Measurements from ENCODE around the gene TATDN2. TPM values are rescaled to one million over a fixed set of nuclear protein-coding genes. Genes with fewer than 3 reads are reported as not detected.
"Not testable (repeated sequence)": the region's sequence is repeated elsewhere in the genome, so short reads cannot be mapped to it uniquely, and the experiment has no call there.

Gene TATDN2
- total and polyA plus RNA-seq, 4 donors: 16.6 to 55.4 (median 37.7) TPM

DNA sequence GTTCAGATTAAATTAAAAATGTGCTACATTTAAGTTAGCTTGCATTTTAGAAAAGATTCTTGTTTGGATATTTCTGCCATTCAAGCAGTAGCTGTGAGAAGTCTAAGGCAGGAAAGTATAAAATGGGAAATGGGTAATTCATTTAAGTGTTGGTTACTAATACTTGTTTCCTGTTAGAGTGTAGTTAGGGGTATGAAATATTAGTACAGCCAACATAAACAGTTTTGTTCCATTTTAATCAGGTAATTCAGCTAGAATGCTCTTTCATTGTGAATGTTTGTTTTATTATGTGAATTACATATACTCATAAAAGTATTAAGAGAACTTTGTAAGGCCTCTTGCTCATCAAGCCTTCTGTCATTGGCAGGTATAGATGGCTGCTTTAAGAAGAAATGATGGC is 19.9 kb downstream of the TATDN2 start:
- peaks cover 41% of the 10 kb centered on the region for H3K36me3 ChIP-seq (ENCODE audit: control insufficient read depth, insufficient read depth, low read length)
- H3K27ac ChIP-seq (ENCODE audit: low read depth, low read length): no peak overlapping the region
- H3K4me3 ChIP-seq (ENCODE audit: low read depth, low read length): no peak overlapping the region
- no peaks in the 10 kb centered on the region for H3K9me3 ChIP-seq (ENCODE audit: control insufficient read depth, insufficient read depth, low read length)
- no peaks in the 10 kb centered on the region for H3K27me3 ChIP-seq (ENCODE audit: control insufficient read depth, insufficient read depth, low read length)
- no peak for DNase-seq (ENCODE audit: low read depth in 4 of 6, low spot score in 6 of 6)
- peaks cover 5% of the 10 kb centered on the region for H3K4me1 ChIP-seq (ENCODE audit: control insufficient read depth, insufficient read depth, low read length)

DNA sequence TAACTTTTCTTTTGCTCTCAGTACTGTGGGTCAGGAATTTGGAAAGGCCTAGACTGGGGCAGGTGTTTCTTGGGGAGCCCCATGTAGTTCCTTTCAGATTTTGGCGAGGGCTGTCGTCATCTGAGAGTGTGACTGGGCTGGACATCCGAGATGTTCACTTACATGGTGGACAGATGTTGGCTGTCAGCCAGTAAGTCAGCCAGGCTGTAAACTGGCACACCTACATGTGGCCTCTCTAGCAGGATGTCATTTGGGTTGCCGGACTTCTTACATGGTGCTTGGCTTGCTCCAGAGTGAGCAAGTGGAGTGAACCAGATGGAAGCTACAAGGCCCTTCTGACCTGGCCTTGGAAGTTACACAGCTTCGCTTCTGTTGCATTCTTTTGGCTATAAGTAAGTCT is 20.7 kb downstream of the TATDN2 start:
- Histone ChIP-seq H3K27me3 (ENCODE audit: control insufficient read depth, insufficient read depth, low read length) (no peaks in the 10 kb centered on the region), H3K9me3 (ENCODE audit: control insufficient read depth, insufficient read depth, low read length) (no peaks in the 10 kb centered on the region), H3K4me1 (ENCODE audit: control insufficient read depth, insufficient read depth, low read length) (peaks cover 2% of the 10 kb centered on the region), H3K36me3 (ENCODE audit: control insufficient read depth, insufficient read depth, low read length) (peaks cover 37% of the 10 kb centered on the region), H3K4me3 (ENCODE audit: low read depth, low read length) (no peak overlapping the region), H3K27ac (ENCODE audit: low read depth, low read length) (no peak overlapping the region)
- WGBS (ENCODE audit: insufficient coverage): 88% methylated on average over 5 of the region's 5 CpGs
- no peak for DNase-seq (ENCODE audit: low read depth in 4 of 6, low spot score in 6 of 6)

DNA sequence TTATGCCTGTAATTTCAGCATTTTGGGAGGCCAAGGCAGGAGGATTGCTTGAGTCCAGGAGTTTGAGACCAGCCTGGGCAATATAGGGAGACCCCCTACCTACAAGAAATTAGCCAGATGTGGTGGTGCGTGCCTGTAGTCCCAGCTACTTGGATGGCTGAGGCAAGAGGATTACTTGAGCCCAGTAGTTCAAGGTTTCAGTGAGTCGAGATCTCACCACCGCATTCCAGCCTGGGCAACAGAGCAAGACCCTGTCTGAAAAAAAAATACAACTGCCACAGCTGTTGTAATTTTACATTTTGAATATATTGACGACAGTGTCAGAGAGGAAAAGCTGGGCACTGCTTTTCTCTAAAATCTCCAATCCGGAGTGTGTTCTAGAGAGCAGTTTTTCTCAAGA is 21.2 kb downstream of the TATDN2 start:
- H3K27ac ChIP-seq (ENCODE audit: low read depth, low read length): no peak overlapping the region
- no peaks in the 10 kb centered on the region for H3K27me3 ChIP-seq (ENCODE audit: control insufficient read depth, insufficient read depth, low read length)
- WGBS (ENCODE audit: insufficient coverage): 96% methylated on average over 4 of the region's 5 CpGs
- H3K9me3 ChIP-seq (ENCODE audit: control insufficient read depth, insufficient read depth, low read length): no peaks in the 10 kb centered on the region
- peaks cover 35% of the 10 kb centered on the region for H3K36me3 ChIP-seq (ENCODE audit: control insufficient read depth, insufficient read depth, low read length)
- no peak for DNase-seq (ENCODE audit: low read depth in 4 of 6, low spot score in 6 of 6)
- no peak overlapping the region for H3K4me3 ChIP-seq (ENCODE audit: low read depth, low read length)
- H3K4me1 ChIP-seq (ENCODE audit: control insufficient read depth, insufficient read depth, low read length): no peaks in the 10 kb centered on the region

DNA sequence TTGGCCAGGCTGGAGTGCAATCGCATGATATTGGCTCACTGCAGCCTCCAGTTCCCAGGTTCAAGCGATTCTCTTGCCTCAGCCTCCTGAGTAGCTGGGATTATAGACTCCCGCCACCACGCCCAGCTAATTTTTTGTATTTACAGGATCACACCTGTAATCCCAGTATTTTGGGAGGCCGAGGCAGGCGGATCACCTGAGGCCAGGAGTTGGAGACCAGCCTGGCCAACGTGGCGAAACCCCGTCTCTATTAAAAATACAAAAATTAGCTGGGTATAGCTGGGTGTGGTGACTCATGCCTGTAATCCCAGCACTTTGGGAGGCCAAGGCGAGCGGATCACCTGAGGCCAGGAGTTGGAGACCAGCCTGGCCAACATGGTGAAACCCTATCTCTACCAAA is 24.2 kb downstream of the TATDN2 start:
- not testable (repeated sequence) for H3K4me3 ChIP-seq (ENCODE audit: low read depth, low read length); H3K4me1 ChIP-seq (ENCODE audit: control insufficient read depth, insufficient read depth, low read length); H3K9me3 ChIP-seq (ENCODE audit: control insufficient read depth, insufficient read depth, low read length); H3K27ac ChIP-seq (ENCODE audit: low read depth, low read length); H3K27me3 ChIP-seq (ENCODE audit: control insufficient read depth, insufficient read depth, low read length); DNase-seq (ENCODE audit: low read depth in 4 of 6, low spot score in 6 of 6)
- WGBS (ENCODE audit: insufficient coverage): 100% methylated on average over 9 of the region's 11 CpGs
- peaks cover 44% of the 10 kb centered on the region for H3K36me3 ChIP-seq (ENCODE audit: control insufficient read depth, insufficient read depth, low read length)

DNA sequence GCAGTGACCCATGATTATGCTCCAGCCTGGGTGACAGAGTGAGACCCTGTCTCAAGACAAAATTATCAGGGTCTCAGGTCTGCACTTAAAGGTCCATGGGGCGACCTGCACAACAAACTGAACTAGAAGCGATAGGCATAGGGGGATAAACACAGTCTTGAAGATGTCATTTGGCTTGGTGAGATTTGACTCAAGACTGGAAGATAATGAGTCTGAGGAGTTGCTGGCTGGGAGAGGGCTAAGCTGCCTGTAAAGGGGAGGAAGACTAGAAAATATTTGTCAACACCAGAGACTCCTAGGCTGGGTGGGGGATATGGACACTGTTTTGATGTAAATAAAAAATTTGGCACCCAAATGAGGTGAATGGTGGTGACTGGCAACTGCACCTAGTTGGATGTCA is 24.7 kb downstream of the TATDN2 start:
- H3K36me3 ChIP-seq (ENCODE audit: control insufficient read depth, insufficient read depth, low read length): peaks cover 44% of the 10 kb centered on the region
- H3K27me3 ChIP-seq (ENCODE audit: control insufficient read depth, insufficient read depth, low read length): no peaks in the 10 kb centered on the region
- no peak overlapping the region for H3K4me3 ChIP-seq (ENCODE audit: low read depth, low read length)
- 92% methylated on average over 2 of the region's 2 CpGs for WGBS (ENCODE audit: insufficient coverage)
- DNase-seq (ENCODE audit: low read depth in 4 of 6, low spot score in 6 of 6): no peak
- H3K27ac ChIP-seq (ENCODE audit: low read depth, low read length): no peak overlapping the region
- H3K4me1 ChIP-seq (ENCODE audit: control insufficient read depth, insufficient read depth, low read length): no peaks in the 10 kb centered on the region
- H3K9me3 ChIP-seq (ENCODE audit: control insufficient read depth, insufficient read depth, low read length): no peaks in the 10 kb centered on the region

DNA sequence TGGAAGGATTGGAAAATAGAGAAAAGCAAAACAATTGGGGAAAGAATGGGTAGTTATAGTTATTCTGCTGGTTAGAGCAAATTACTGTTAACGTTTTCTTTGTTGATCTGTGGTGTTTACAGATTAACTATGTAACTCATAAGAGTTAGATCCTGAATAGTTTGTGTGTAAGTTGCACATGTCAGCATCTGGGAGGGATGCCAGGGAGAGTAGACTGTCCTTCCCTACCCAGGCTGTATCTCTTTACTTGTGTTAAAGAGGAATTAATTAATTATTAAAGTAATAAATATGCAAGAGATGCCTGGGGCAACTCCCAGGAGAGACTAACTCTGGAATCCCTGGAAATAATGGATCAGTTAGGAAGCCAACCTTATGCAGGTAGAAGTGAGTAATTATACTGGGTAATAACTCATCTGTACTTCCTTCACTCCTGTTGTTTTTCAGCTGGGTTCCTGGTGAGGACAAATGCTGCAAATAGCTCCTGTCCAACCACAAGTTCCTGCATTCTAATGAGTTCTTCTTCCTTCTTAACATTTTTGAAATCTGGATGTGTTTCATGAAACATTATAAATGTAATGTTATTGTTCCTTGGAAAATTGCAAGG is 25.5 kb downstream of the TATDN2 start:
- no peak for DNase-seq (ENCODE audit: low read depth in 4 of 6, low spot score in 6 of 6)
- Histone ChIP-seq H3K9me3 (ENCODE audit: control insufficient read depth, insufficient read depth, low read length) (no peaks in the 10 kb centered on the region), H3K36me3 (ENCODE audit: control insufficient read depth, insufficient read depth, low read length) (peaks cover 53% of the 10 kb centered on the region), H3K4me1 (ENCODE audit: control insufficient read depth, insufficient read depth, low read length) (no peaks in the 10 kb centered on the region), H3K4me3 (ENCODE audit: low read depth, low read length) (no peak overlapping the region), H3K27ac (ENCODE audit: low read depth, low read length) (no peak overlapping the region), H3K27me3 (ENCODE audit: control insufficient read depth, insufficient read depth, low read length) (no peaks in the 10 kb centered on the region)
- WGBS (ENCODE audit: insufficient coverage): 63% methylated on average over 1 of the region's 1 CpG

DNA sequence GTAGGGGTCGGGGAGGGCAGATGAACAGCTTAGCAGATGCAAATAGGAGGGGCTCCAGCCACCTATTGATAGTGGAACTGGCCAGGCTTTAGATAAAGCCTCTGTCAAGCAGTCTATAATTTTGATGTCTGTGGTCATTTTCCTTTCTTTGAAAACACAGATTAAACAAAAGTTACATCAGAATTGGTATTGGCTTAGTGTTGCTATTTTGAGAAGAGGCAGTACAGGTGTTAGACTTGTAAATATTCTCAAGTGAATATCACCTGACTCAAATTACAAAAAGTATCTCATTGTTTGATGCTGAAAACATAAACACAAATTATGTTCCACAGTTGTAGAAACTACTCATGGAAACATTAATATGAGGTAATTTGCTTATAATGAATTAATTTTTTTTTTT is 26.3 kb downstream of the TATDN2 start:
- no peak for DNase-seq (ENCODE audit: low read depth in 4 of 6, low spot score in 6 of 6)
- Histone ChIP-seq H3K27me3 (ENCODE audit: control insufficient read depth, insufficient read depth, low read length) (no peaks in the 10 kb centered on the region), H3K27ac (ENCODE audit: low read depth, low read length) (no peak overlapping the region), H3K4me3 (ENCODE audit: low read depth, low read length) (no peak overlapping the region), H3K9me3 (ENCODE audit: control insufficient read depth, insufficient read depth, low read length) (no peaks in the 10 kb centered on the region), H3K4me1 (ENCODE audit: control insufficient read depth, insufficient read depth, low read length) (no peaks in the 10 kb centered on the region), H3K36me3 (ENCODE audit: control insufficient read depth, insufficient read depth, low read length) (peaks cover 51% of the 10 kb centered on the region)
- WGBS (ENCODE audit: insufficient coverage): 67% methylated on average over 1 of the region's 1 CpG

DNA sequence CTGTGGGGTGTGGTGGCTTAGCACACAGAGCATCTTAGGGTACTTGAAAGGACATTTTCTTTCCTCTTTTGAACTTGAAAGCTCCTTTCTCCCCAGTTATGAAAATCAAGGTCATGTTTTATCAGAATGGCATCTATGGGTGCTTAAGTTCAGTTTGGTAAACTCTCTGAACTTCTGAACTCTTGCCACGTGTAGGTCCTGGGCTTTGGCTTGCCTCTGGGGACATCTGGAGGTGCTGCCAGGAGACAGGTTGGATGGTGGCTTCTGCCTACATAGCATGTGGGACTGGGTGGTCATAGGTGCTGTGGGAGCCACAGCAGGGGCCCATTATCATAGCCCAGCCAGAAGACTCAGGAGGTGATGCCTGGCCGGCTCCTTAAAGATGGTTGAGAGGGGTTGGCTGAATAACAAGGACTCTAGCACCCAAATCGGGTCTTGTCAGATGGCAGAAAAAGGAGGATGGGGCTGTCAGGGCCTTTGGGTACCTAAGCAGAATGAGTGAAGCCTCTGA is 28.9 kb downstream of the TATDN2 start:
- Histone ChIP-seq H3K27me3 (ENCODE audit: control insufficient read depth, insufficient read depth, low read length) (no peaks in the 10 kb centered on the region), H3K9me3 (ENCODE audit: control insufficient read depth, insufficient read depth, low read length) (no peaks in the 10 kb centered on the region), H3K27ac (ENCODE audit: low read depth, low read length) (no peak overlapping the region), H3K36me3 (ENCODE audit: control insufficient read depth, insufficient read depth, low read length) (peaks cover 48% of the 10 kb centered on the region), H3K4me3 (ENCODE audit: low read depth, low read length) (no peak overlapping the region), H3K4me1 (ENCODE audit: control insufficient read depth, insufficient read depth, low read length) (no peaks in the 10 kb centered on the region)
- no peak for DNase-seq (ENCODE audit: low read depth in 4 of 6, low spot score in 6 of 6)
- 90% methylated on average over 2 of the region's 3 CpGs for WGBS (ENCODE audit: insufficient coverage)

DNA sequence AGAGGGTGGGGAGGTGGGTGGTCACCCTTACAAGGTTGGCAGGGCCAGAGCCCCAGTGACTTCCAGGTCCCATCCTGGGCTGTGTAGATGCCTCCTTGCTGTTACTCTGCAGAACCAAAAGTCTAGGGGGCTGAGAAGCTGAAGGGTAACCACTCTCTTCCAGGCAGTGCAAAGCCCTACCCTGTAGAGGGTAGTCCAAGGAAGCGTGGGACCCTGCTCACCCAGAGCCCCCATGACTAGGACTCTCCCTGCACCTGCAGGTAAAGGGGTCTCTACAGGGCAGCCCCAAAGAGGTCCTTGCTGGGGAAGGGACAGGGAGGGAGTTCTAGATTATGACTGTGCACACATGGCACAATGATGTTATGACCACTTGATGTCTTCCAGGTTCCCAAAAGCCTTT is 30.2 kb downstream of the TATDN2 start:
- H3K9me3 ChIP-seq (ENCODE audit: control insufficient read depth, insufficient read depth, low read length): no peaks in the 10 kb centered on the region
- WGBS (ENCODE audit: insufficient coverage): no CpG with 5 or more reads among the region's 1 CpG
- no peak for DNase-seq (ENCODE audit: low read depth in 4 of 6, low spot score in 6 of 6)
- no peak overlapping the region for H3K27ac ChIP-seq (ENCODE audit: low read depth, low read length)
- no peaks in the 10 kb centered on the region for H3K27me3 ChIP-seq (ENCODE audit: control insufficient read depth, insufficient read depth, low read length)
- H3K4me1 ChIP-seq (ENCODE audit: control insufficient read depth, insufficient read depth, low read length): no peaks in the 10 kb centered on the region
- H3K36me3 ChIP-seq (ENCODE audit: control insufficient read depth, insufficient read depth, low read length): peaks cover 44% of the 10 kb centered on the region
- H3K4me3 ChIP-seq (ENCODE audit: low read depth, low read length): no peak overlapping the region

DNA sequence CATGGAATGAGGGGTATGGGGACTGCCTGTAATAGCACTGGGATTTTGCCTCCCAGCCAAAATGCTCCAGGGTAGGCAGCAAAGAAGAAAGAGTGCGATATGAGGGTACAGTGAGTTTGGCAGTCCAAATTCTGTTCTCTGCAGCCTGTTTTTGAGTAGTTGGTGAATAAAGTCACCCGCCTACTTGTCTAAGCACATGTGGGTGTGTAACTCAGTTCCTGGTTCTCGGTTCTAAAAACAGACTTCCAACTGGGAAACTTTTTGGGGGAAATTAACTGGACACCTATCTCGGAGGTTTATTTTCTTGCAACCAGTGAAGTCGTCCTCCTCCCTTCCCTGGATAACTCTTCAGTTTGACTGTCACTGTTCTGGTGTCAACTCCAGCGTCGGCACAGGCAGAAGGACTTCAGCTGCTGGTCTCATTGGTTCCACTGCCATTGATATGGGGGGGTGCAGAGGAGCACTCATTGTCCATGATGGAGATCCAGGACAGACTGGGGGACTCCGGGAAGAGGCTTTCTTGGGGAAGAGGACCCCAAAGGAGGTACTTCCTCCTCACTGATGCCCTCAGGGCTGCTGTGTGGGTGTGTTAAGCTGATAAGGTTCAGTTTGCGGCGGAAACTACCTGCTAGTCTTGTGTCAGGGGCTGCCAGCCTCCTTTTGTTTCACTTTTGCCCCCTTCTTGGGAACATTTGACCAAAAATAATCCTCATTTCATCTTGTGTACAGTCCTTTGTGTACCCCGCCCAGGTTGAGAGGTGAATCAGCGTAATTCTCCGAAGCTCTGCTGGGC is 31.3 kb downstream of the TATDN2 start:
- H3K27me3 ChIP-seq (ENCODE audit: control insufficient read depth, insufficient read depth, low read length): no peaks in the 10 kb centered on the region
- H3K9me3 ChIP-seq (ENCODE audit: control insufficient read depth, insufficient read depth, low read length): no peaks in the 10 kb centered on the region
- 92% methylated on average over 8 of the region's 13 CpGs for WGBS (ENCODE audit: insufficient coverage)
- no peak overlapping the region for H3K27ac ChIP-seq (ENCODE audit: low read depth, low read length)
- H3K4me3 ChIP-seq (ENCODE audit: low read depth, low read length): no peak overlapping the region
- no peaks in the 10 kb centered on the region for H3K4me1 ChIP-seq (ENCODE audit: control insufficient read depth, insufficient read depth, low read length)
- DNase-seq (ENCODE audit: low read depth in 4 of 6, low spot score in 6 of 6): no peak
- H3K36me3 ChIP-seq (ENCODE audit: control insufficient read depth, insufficient read depth, low read length): peaks cover 44% of the 10 kb centered on the region
